Endothelial cell of umbilical vein (primary cell): Measurements from ENCODE around the gene NUBPL. TPM values are rescaled to one million over a fixed set of nuclear protein-coding genes. Genes with fewer than 3 reads are reported as not detected.

Experiments used
- BruUV-seq: library from RNA; stranded (reverse); fragments of 400-500 nt; replicated peaks from 2 replicates; lab custom pipeline; 2021; lab: Mats Ljungman, UMichigan
- CTCF ChIA-PET: fragments of 300-600, 350-600 bp; sonication (Branson Sonifier 250); formaldehyde crosslinking; loops from one replicate; lab custom pipeline; 2021; ENCODE audit warnings: antibody characterized with exemption, inconsistent platforms; lab: Charles Lee
- POLR2A ChIA-PET: fragments of 300-600, 350-600 bp; sonication (Branson Sonifier 250); formaldehyde crosslinking; loops from one replicate; lab custom pipeline; 2021; ENCODE audit warnings: antibody characterized with exemption, inconsistent platforms; lab: Charles Lee
- DNase-seq: peaks from one replicate; pipeline ENCODE4 v3.0.0-alpha.2; 2011; ENCODE audit warnings: low read depth, low spot score
- FAIRE-seq: peaks from 2 replicates; lab custom pipeline; 2011; peaks lifted over from hg19 to GRCh38; lab: Jason Lieb, UNC
- H2AFZ ChIP-seq: 2 replicates; pipeline ENCODE4 v1.6.0; 2012; ENCODE audit warnings: low read depth, low read length, control low read depth, inconsistent platforms
- H3K27ac ChIP-seq: 2 replicates; pipeline ENCODE4 v1.5.1; 2011; ENCODE audit warnings: low read depth, mild to moderate bottlenecking, control low read depth, low read length, moderate library complexity; ENCODE audit not compliant: insufficient read depth
- H3K27me3 ChIP-seq, 2 experiments: 2 replicates each; pipeline versions ENCODE4 v1.6.0 to v1.6.1; 2011; ENCODE audit warnings: low read length in 2 of 2, mixed read lengths in 1 of 2; ENCODE audit not compliant: control insufficient read depth in 2 of 2, insufficient read depth in 2 of 2
- H3K36me3 ChIP-seq, 2 experiments: 2 replicates in 1 of 2; 3 replicates in 1 of 2; pipeline ENCODE4 v1.5.1; 2011; ENCODE audit warnings: low read length in 2 of 2, mild to moderate bottlenecking in 1 of 2, moderate library complexity in 1 of 2; ENCODE audit not compliant: control insufficient read depth in 2 of 2, insufficient read depth in 2 of 2; ENCODE audit errors: extremely low read depth in 1 of 2
- H3K4me1 ChIP-seq: 3 replicates; pipeline ENCODE4 v1.5.1; 2011; ENCODE audit warnings: mild to moderate bottlenecking, low read length; ENCODE audit not compliant: control insufficient read depth, insufficient read depth; ENCODE audit errors: extremely low read depth
- H3K4me2 ChIP-seq: 2 replicates; pipeline ENCODE4 v1.6.1; 2011; ENCODE audit warnings: low read length, control low read depth, mixed read lengths; ENCODE audit not compliant: insufficient read depth
- H3K4me3 ChIP-seq, 3 experiments: fragments of 200-600 bp in 1 of 3; sonication (generic), shearing (Covaris generic) in 1 of 3; replicated peaks in 1 of 3; 2 replicates each; pipeline ENCODE4 v1.5.1; 2011 to 2016; ENCODE audit warnings: control low read depth in 3 of 3, low read length in 3 of 3, mild to moderate bottlenecking in 2 of 3, inconsistent platforms in 1 of 3, low read depth in 1 of 3, moderate library complexity in 1 of 3; ENCODE audit not compliant: insufficient read depth in 1 of 3
- H3K79me2 ChIP-seq: 2 replicates; pipeline ENCODE4 v1.6.0; 2012; ENCODE audit warnings: low read length, inconsistent platforms; ENCODE audit not compliant: control insufficient read depth, insufficient read depth
- H3K9ac ChIP-seq: replicated peaks from 2 replicates; pipeline ENCODE3; 2011; ENCODE audit warnings: low read length, control low read depth; ENCODE audit not compliant: insufficient read depth; ENCODE audit errors: extremely low read depth
- H3K9me1 ChIP-seq: replicated peaks from 3 replicates; pipeline ENCODE4 v1.6.0; 2011; ENCODE audit warnings: mild to moderate bottlenecking, low read length; ENCODE audit not compliant: control insufficient read depth, insufficient read depth; ENCODE audit errors: extremely low read depth
- H3K9me3 ChIP-seq: replicated peaks from 2 replicates; pipeline ENCODE4 v1.5.1; 2012; ENCODE audit warnings: low read length, inconsistent platforms; ENCODE audit not compliant: control insufficient read depth, insufficient read depth
- H4K20me1 ChIP-seq: replicated peaks from 2 replicates; pipeline ENCODE3; 2011; ENCODE audit warnings: mild to moderate bottlenecking, low read length; ENCODE audit not compliant: control insufficient read depth, insufficient read depth; ENCODE audit errors: extremely low read depth
- EZH2 ChIP-seq: IDR thresholded peaks from 2 replicates; pipeline ENCODE4 v1.6.1; 2012; ENCODE audit warnings: borderline replicate concordance, low read depth, mild to moderate bottlenecking, moderate library complexity, low read length, inconsistent platforms; ENCODE audit not compliant: severe bottlenecking
- FOS ChIP-seq: IDR thresholded peaks from 2 replicates; pipeline ENCODE4 v1.6.1; 2011; ENCODE audit warnings: mild to moderate bottlenecking, low read length, moderate library complexity, borderline replicate concordance; ENCODE audit not compliant: insufficient read depth
- GATA2 ChIP-seq: IDR thresholded peaks from 2 replicates; pipeline ENCODE4 v1.7.0; 2011; ENCODE audit warnings: low read depth, mild to moderate bottlenecking, moderate library complexity, mixed read lengths, low read length; ENCODE audit not compliant: insufficient read length, insufficient read depth
- MYC ChIP-seq: IDR thresholded peaks from one replicate; pipeline ENCODE4 v1.6.1; 2011; ENCODE audit warnings: mild to moderate bottlenecking, low read depth, low read length
- POLR2A ChIP-seq: IDR thresholded peaks from 2 replicates; pipeline ENCODE4 v1.6.1; 2012; ENCODE audit warnings: low read depth, mild to moderate bottlenecking, control low read depth, low read length
- POLR2AphosphoS5 ChIP-seq: IDR thresholded peaks from 2 replicates; pipeline ENCODE4 v1.6.1; 2012; ENCODE audit warnings: low read depth, mild to moderate bottlenecking, control low read depth, low read length, moderate library complexity; ENCODE audit not compliant: insufficient read depth
- dilution Hi-C: fragments of 300-500 bp; cut with MboI; formaldehyde crosslinking; loops from one replicate; pipeline ENCODE4 v1.15.0; 2019; ENCODE audit warnings: low sequenced_read_pairs; ENCODE audit not compliant: extremely low pct_ligation_motif_present
- intact Hi-C: fragments of 100-400 bp; cut with micrococcal nuclease; formaldehyde crosslinking; loops from one replicate; pipeline ENCODE4 v1.10.0; 2022
- polyA plus RNA-seq, 4 experiments: library from polyadenylated mRNA; depleted of rRNA in 3 of 4; stranded (reverse) in 3 of 4; unstranded in 1 of 4; fragments of >200 nt; gene quantifications; 2 replicates each; pipeline versions ENCODE4 v1.2.1 to v1.2.3, GENCODE V29; 2011 to 2012; ENCODE audit warnings: missing spikeins in 1 of 4
- total RNA-seq: library from RNA; stranded (reverse); gene quantifications from 2 replicates; pipeline ENCODE4 v1.2.3, GENCODE V29; 2021
- TF ChIP-seq, protein P1 (sequence below): IDR thresholded peaks from 2 replicates; pipeline ENCODE4 v1.6.1; 2011; ENCODE audit not compliant: insufficient read depth, insufficient read length
- TF ChIP-seq, protein P2 (sequence below), 2 donors: IDR thresholded peaks; 1 replicate in 1 of 2; 2 replicates in 1 of 2; pipeline ENCODE4 v1.5.1; 2011; ENCODE audit warnings: low read length in 2 of 2, mild to moderate bottlenecking in 2 of 2, moderate library complexity in 2 of 2, control low read depth in 1 of 2, inconsistent platforms in 1 of 2, low read depth in 1 of 2; ENCODE audit not compliant: insufficient read depth in 1 of 2; ENCODE audit errors: extremely low read depth in 1 of 2

The NUBPL gene
- total and polyA plus RNA-seq, 2 donors (not counting 3 experiments of a cell fraction or from before 2014, with no cell fraction given): 2.1 to 12.3 TPM

DNA sequence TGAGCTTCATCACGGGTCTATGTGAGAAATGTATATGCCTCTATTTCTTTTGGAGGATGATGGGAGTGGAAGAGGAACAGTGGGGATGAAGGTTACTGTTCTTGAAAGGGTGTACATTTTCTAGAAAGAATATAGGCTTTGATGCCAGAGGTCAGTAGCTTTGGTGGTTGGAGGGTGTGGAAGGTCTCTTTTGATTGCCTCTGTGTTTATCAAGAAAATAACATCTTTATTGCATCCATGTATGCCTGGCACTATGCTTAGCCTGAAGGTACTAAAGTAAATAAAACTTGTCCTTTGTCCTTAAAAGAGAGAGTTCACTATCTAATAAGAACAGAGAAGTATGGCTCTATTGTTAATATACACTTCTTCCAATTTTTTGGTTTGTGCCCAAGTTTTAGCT lies 201.8 kb downstream of the NUBPL start:
- intact Hi-C loops: no loop called here

More for the DNA sequence above, 201.8 kb downstream of the NUBPL start:
- H3K4me2 ChIP-seq: no peak overlapping the region
- H3K9me1 ChIP-seq: no peaks in the 10 kb centered on the region
- no peaks in the 10 kb centered on the region for H3K27me3 ChIP-seq
- POLR2A ChIA-PET: no interaction called here
- BruUV-seq: no TSS peak
- FAIRE-seq (no peak), DNase-seq (no peak)
- TF ChIP-seq GATA2: no peak
- TF ChIP-seq, protein P1, sequence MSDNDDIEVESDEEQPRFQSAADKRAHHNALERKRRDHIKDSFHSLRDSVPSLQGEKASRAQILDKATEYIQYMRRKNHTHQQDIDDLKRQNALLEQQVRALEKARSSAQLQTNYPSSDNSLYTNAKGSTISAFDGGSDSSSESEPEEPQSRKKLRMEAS: no peak
- no peak for TF ChIP-seq FOS
- TF ChIP-seq MYC: no peak
- TF ChIP-seq EZH2: no peak
- TF ChIP-seq POLR2AphosphoS5: no peak
- TF ChIP-seq POLR2A: no peak
- TF ChIP-seq, protein P2, sequence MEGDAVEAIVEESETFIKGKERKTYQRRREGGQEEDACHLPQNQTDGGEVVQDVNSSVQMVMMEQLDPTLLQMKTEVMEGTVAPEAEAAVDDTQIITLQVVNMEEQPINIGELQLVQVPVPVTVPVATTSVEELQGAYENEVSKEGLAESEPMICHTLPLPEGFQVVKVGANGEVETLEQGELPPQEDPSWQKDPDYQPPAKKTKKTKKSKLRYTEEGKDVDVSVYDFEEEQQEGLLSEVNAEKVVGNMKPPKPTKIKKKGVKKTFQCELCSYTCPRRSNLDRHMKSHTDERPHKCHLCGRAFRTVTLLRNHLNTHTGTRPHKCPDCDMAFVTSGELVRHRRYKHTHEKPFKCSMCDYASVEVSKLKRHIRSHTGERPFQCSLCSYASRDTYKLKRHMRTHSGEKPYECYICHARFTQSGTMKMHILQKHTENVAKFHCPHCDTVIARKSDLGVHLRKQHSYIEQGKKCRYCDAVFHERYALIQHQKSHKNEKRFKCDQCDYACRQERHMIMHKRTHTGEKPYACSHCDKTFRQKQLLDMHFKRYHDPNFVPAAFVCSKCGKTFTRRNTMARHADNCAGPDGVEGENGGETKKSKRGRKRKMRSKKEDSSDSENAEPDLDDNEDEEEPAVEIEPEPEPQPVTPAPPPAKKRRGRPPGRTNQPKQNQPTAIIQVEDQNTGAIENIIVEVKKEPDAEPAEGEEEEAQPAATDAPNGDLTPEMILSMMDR (IDR thresholded peaks at IDR 0.05; ENCODE audit: extremely low read depth in 1 of 2, insufficient read depth in 1 of 2, low read depth in 1 of 2, low read length in 2 of 2): no peak
- no peaks in the 10 kb centered on the region for H3K36me3 ChIP-seq
- H2AFZ ChIP-seq: no peak overlapping the region
- no peak overlapping the region for H3K27ac ChIP-seq
- H3K4me3 ChIP-seq: no peak overlapping the region
- dilution Hi-C loops: no loop called here
- H3K79me2 ChIP-seq: no peaks in the 10 kb centered on the region
- H3K4me1 ChIP-seq: no peaks in the 10 kb centered on the region
- H4K20me1 ChIP-seq: no peaks in the 10 kb centered on the region
- no peaks in the 10 kb centered on the region for H3K9me3 ChIP-seq
- CTCF ChIA-PET: no interaction called here
- H3K9ac ChIP-seq: no peak overlapping the region
